ENCODE results near the gene PTPN20. TPM values are rescaled to one million over a fixed set of nuclear protein-coding genes. Genes with fewer than 3 reads are reported as not detected.

PTPN20 gene
- total and polyA plus RNA-seq, 2 of the 4 experiments (the other 2 are of a cell fraction) = 0.14 TPM; not detected in 1

GRCh38 chr10:47044741-47045140 lies 133.5 kb downstream of the PTPN20 start:
- Histone ChIP-seq H3K9ac (ENCODE audit: low read depth, low read length) (no peak overlapping the region), H2BK20ac (ENCODE audit: low read depth, low read length) (no peak overlapping the region), H3K18ac (ENCODE audit: low read depth, low read length) (no peak overlapping the region), H3K9me3 (ENCODE audit: control insufficient read depth, insufficient read depth, low read length) (no peaks in the 10 kb centered on the region), H3K27me3 (ENCODE audit: control insufficient read depth, insufficient read depth, low read length) (peaks cover 7% of the 10 kb centered on the region; the same call in 1 of the 2 replicates), H3K4me2 (ENCODE audit: low read depth, low read length) (no peak overlapping the region), H3K27ac (ENCODE audit: insufficient read depth, low read length) (no peak overlapping the region), H2BK15ac (ENCODE audit: low read depth, low read length) (no peak overlapping the region), H4K8ac (ENCODE audit: low read depth in 2 of 2, low read length in 2 of 2) (no peak overlapping the region), H2AFZ (replicated peaks; ENCODE audit: low read length, poor library complexity) (no peak overlapping the region), H3K56ac (ENCODE audit: extremely low read depth, insufficient read depth, low read length) (no peak overlapping the region), H3K23ac (ENCODE audit: low read depth, low read length) (no peak overlapping the region), H3K4me3 (ENCODE audit: insufficient read depth, low read depth, low read length) (no peak overlapping the region), H3K9me1 (ENCODE audit: insufficient read depth, low read length) (no peaks in the 10 kb centered on the region), H2AK9ac (replicated peaks; ENCODE audit: low read depth, low read length, poor library complexity) (no peak overlapping the region), H4K91ac (ENCODE audit: insufficient read depth, low read depth, low read length) (no peak overlapping the region), H3K4ac (ENCODE audit: low read depth, low read length) (no peak overlapping the region), H3K14ac (replicated peaks; ENCODE audit: low read depth, low read length) (no peak overlapping the region), H3K36me3 (ENCODE audit: control insufficient read depth, insufficient read depth, low read length) (no peaks in the 10 kb centered on the region), H4K20me1 (ENCODE audit: insufficient read depth, low read length) (no peaks in the 10 kb centered on the region), H4K5ac (ENCODE audit: low read depth, low read length) (no peak overlapping the region), H2BK120ac (ENCODE audit: low read depth, low read length) (no peak overlapping the region), H3K4me1 (ENCODE audit: control insufficient read depth, insufficient read depth, low read length) (peaks cover 8% of the 10 kb centered on the region; the same call in 1 of the 2 replicates), H2AK5ac (ENCODE audit: low read depth, low read length) (no peak overlapping the region), H2BK5ac (ENCODE audit: low read depth, low read length, poor library complexity, severe bottlenecking) (no peak overlapping the region), H3K79me1 (ENCODE audit: low read depth in 1 of 2, low read length in 2 of 2) (no peaks in the 10 kb centered on the region)
- BruUV-seq (replicated peaks) = no TSS peak
- ChIA-PET POLR2A (ENCODE audit: unreplicated experiment) (no interaction called here), CTCF (no interaction called here)
- ATAC-seq (ENCODE audit: low read depth) (no peak), DNase-seq (no peak)
- no peak for TF ChIP-seq MAZ (IDR thresholded peaks at IDR 0.05; ENCODE audit: borderline replicate concordance, low read depth, low read length)
- TF ChIP-seq NFE2L2 (IDR thresholded peaks at IDR 0.05; ENCODE audit: low read depth, low read length) = no peak
- no peak for TF ChIP-seq CEBPB (IDR thresholded peaks at IDR 0.05; ENCODE audit: low read depth, low read length)
- TF ChIP-seq FOS (IDR thresholded peaks at IDR 0.05; ENCODE audit: low read depth, low read length) = no peak
- TF ChIP-seq CTCF (conservative IDR thresholded peaks at IDR 0.05; ENCODE audit: low read depth, low read length) = no peak
- no peak for TF ChIP-seq USF2 (IDR thresholded peaks at IDR 0.05; ENCODE audit: low read depth, low read length)
- TF ChIP-seq SMC3 (IDR thresholded peaks at IDR 0.05; ENCODE audit: low read depth, low read length) = no peak
- TF ChIP-seq RFX5 (IDR thresholded peaks at IDR 0.05; ENCODE audit: low read depth, low read length) = no peak
- no peak for TF ChIP-seq ELK1 (IDR thresholded peaks at IDR 0.05; ENCODE audit: borderline replicate concordance, low read depth, low read length)
- TF ChIP-seq MXI1 (IDR thresholded peaks at IDR 0.05; ENCODE audit: borderline replicate concordance, low read depth, low read length) = no peak
- no peak for TF ChIP-seq RCOR1 (IDR thresholded peaks at IDR 0.05; ENCODE audit: insufficient replicate concordance, low read length)
- no peak for TF ChIP-seq RAD21 (IDR thresholded peaks at IDR 0.05; ENCODE audit: low read length)
- intact Hi-C loops (cut with micrococcal nuclease) = no loop called here
- WGBS, 2 experiments (ENCODE audit: extremely low coverage in 2 of 2, insufficient read length in 1 of 2) = 50% methylated on average over 1 of the region's 2 CpGs; no CpG with 5 or more reads in 1 of the 2 experiments
- dilution Hi-C loops (cut with HindIII; ENCODE audit: low sequenced_read_pairs, unreplicated experiment) = no loop called here
- in situ Hi-C loops (cut with MboI; ENCODE audit: low sequenced_read_pairs) = no loop called here

Data from IMR-90 (cell line).